ENCODE measurements around the gene GPR63. TPM values are rescaled to one million over a fixed set of nuclear protein-coding genes. Genes with fewer than 3 reads are reported as not detected.

The GPR63 gene
- total RNA-seq, 6 experiments from 2014 or later = 0.02 to 0.16 (median 0.07) TPM; not detected in 2

DNA sequence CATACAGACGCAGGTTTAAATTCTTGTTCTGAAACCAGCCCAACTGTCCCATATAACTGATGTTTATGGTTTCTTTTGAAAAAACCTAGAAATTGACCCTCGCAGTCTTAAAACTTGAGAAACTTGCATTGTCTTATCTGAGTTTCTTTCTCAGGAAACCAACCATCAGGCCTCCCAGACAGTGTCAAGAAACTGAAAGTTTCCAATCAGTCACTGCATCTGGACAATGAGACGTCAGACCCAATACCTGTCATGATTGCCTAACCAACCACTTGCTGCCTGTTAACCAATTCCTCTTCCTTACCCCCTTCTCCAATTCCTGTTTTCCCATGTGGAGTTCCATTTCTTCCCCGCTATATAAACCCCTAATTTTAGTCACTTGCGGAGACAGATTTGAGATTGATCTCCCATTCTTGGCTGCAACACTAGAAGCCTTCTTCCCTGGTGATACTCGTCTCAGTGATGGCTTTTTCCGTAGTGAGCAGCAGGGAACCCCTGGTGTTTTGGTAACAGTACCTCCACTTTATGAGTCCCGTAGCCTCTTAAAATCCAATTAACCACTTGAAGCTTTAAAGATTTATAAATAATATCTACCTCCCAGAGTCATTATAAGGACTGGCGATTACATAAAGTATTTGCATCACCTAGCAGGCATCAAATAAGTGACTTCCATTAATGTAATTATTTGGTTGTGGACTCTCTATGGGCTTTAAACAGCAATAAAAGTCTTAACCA, 49.3 kb downstream of the GPR63 start:
- ATAC-seq (no peak), DNase-seq (no peak)
- H3K27ac ChIP-seq = no peak overlapping the region
- no peak overlapping the region for H3K4me3 ChIP-seq
- intact Hi-C loops (cut with DNase I) = no loop called here
- no peaks in the 10 kb centered on the region for H3K27me3 ChIP-seq
- no peaks in the 10 kb centered on the region for H3K4me1 ChIP-seq
- no peaks in the 10 kb centered on the region for H3K9me3 ChIP-seq
- H3K36me3 ChIP-seq = no peaks in the 10 kb centered on the region
- WGBS (ENCODE audit: insufficient coverage, low coverage, low lambda C conversion rate, missing lambda C conversion rate) = 53% methylated on average over 9 of the region's 9 CpGs
- no peak for TF ChIP-seq POLR2A (IDR thresholded peaks at IDR 0.05)
- TF ChIP-seq, protein P1, sequence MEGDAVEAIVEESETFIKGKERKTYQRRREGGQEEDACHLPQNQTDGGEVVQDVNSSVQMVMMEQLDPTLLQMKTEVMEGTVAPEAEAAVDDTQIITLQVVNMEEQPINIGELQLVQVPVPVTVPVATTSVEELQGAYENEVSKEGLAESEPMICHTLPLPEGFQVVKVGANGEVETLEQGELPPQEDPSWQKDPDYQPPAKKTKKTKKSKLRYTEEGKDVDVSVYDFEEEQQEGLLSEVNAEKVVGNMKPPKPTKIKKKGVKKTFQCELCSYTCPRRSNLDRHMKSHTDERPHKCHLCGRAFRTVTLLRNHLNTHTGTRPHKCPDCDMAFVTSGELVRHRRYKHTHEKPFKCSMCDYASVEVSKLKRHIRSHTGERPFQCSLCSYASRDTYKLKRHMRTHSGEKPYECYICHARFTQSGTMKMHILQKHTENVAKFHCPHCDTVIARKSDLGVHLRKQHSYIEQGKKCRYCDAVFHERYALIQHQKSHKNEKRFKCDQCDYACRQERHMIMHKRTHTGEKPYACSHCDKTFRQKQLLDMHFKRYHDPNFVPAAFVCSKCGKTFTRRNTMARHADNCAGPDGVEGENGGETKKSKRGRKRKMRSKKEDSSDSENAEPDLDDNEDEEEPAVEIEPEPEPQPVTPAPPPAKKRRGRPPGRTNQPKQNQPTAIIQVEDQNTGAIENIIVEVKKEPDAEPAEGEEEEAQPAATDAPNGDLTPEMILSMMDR (IDR thresholded peaks at IDR 0.05) = no peak

DNA sequence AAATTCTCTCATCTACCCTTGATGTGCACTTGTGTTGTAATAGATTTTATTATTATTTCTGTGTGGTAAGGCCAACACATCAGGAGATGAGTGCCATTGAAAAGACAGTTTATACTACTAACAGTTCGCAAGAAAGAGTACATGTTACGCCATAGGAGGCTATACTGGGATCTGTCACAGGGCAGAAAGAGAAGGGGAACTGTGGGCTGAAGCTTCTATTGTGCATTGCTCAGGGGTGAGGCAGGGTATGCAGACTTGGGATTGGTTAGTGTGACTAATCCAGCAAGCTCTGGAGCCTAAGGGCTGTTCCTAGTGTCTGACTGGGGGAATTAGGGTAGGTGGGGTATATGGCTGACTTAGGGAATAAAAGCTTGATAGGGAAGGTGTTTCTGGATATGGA, 50.9 kb downstream of the GPR63 start:
- 43% methylated on average over 2 of the region's 2 CpGs for WGBS (ENCODE audit: insufficient coverage, low coverage, low lambda C conversion rate, missing lambda C conversion rate)
- no peak for DNase-seq
- intact Hi-C loops (cut with DNase I) = no loop called here
- no peak overlapping the region for H3K27ac ChIP-seq
- no peaks in the 10 kb centered on the region for H3K27me3 ChIP-seq
- ATAC-seq = no peak
- TF ChIP-seq, protein P1 (IDR thresholded peaks at IDR 0.05) = no peak
- no peak for TF ChIP-seq POLR2A (IDR thresholded peaks at IDR 0.05)
- no peak overlapping the region for H3K4me3 ChIP-seq
- H3K36me3 ChIP-seq = no peaks in the 10 kb centered on the region
- no peaks in the 10 kb centered on the region for H3K4me1 ChIP-seq
- H3K9me3 ChIP-seq = no peaks in the 10 kb centered on the region

DNA sequence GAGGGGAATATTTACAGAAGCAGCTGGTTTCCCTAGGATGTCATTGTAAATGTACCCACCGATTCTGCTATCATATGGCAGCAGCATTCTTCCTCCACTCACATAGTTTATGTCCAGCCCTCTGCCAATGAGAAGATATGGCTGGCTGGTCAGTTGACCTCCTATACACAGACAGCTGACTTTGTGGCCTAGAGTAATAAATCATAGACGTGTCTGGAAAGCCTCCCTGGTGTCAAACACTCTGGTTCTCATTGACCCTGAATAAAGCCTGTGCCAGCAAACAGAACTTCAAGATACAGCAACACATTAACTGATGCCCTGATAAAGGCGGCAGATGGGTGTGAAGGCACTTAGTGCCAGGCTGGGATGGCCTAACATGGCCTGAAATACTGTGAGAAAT, 52.6 kb downstream of the GPR63 start:
- H3K4me1 ChIP-seq = no peaks in the 10 kb centered on the region
- no peak for DNase-seq
- no peaks in the 10 kb centered on the region for H3K36me3 ChIP-seq
- ATAC-seq = no peak
- no peaks in the 10 kb centered on the region for H3K9me3 ChIP-seq
- H3K27me3 ChIP-seq = no peaks in the 10 kb centered on the region
- 25% methylated on average over 2 of the region's 3 CpGs for WGBS (ENCODE audit: insufficient coverage, low coverage, low lambda C conversion rate, missing lambda C conversion rate)
- intact Hi-C loops (cut with DNase I) = no loop called here
- TF ChIP-seq, protein P1 (IDR thresholded peaks at IDR 0.05) = no peak
- TF ChIP-seq POLR2A (IDR thresholded peaks at IDR 0.05) = no peak
- no peak overlapping the region for H3K4me3 ChIP-seq
- no peak overlapping the region for H3K27ac ChIP-seq

DNA sequence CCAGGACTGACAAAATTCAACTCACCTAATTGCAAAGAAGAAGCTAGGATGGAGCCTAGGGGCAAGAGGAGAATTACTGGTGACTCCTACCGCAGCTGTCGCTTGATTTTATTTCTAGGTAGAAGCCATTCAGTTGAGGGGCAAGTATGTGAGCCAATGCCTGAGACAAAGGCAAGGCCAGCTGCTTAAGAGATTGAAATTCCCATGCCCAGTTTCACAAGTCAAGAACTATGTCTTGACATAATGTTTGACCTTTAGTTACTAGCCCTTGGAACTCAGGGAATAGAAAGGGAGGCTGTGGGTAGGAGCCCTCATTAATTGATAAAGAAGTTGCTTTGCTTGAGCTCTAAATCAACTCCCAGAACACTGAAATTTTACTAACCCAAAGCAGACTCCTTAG, 54.0 kb downstream of the GPR63 start:
- Histone ChIP-seq H3K4me1 (no peaks in the 10 kb centered on the region), H3K27me3 (no peaks in the 10 kb centered on the region), H3K9me3 (no peaks in the 10 kb centered on the region), H3K27ac (no peak overlapping the region), H3K36me3 (no peaks in the 10 kb centered on the region), H3K4me3 (no peak overlapping the region)
- TF ChIP-seq POLR2A (IDR thresholded peaks at IDR 0.05) = no peak
- TF ChIP-seq, protein P1 (IDR thresholded peaks at IDR 0.05) = no peak
- ATAC-seq = no peak
- no peak for DNase-seq
- WGBS (ENCODE audit: insufficient coverage, low coverage, low lambda C conversion rate, missing lambda C conversion rate) = 58% methylated on average over 2 of the region's 2 CpGs
- intact Hi-C loops (cut with DNase I) = no loop called here
